GM21825 (cell line): Measurements from ENCODE around the gene FGFR1OP2.

ENCODE experiments used
- ATAC-seq: cut with Tn5 transposase; IDR thresholded peaks from one replicate; pipeline ENCODE4 v1.9.1; 2021; ENCODE audit warnings: mild to moderate bottlenecking, moderate library complexity; ENCODE audit not compliant: unreplicated experiment

The FGFR1OP2 gene

GRCh38 chr12:27000961-27001360 lies 62.7 kb downstream of the FGFR1OP2 start:
- ATAC-seq: no peak

- no peak for ATAC-seq
Measured at GRCh38 chr12:27001663-27002062, 63.4 kb downstream of the FGFR1OP2 start.

GRCh38 chr12:27002141-27002540 lies 63.9 kb downstream of the FGFR1OP2 start:
- no peak for ATAC-seq

GRCh38 chr12:27003421-27004381 lies 65.4 kb downstream of the FGFR1OP2 start:
- no peak for ATAC-seq

- ATAC-seq: no peak
Measured at GRCh38 chr12:27005495-27005894, 67.2 kb downstream of the FGFR1OP2 start.

- no peak for ATAC-seq
Measured at GRCh38 chr12:27006797-27007467, 68.7 kb downstream of the FGFR1OP2 start.

GRCh38 chr12:27008081-27008480 lies 69.8 kb downstream of the FGFR1OP2 start:
- no peak for ATAC-seq

GRCh38 chr12:27009881-27010301 lies 71.6 kb downstream of the FGFR1OP2 start:
- no peak for ATAC-seq

GRCh38 chr12:27012239-27012981 lies 74.1 kb downstream of the FGFR1OP2 start:
- ATAC-seq: no peak

- ATAC-seq: no peak
Measured at GRCh38 chr12:27012982-27013255, 74.6 kb downstream of the FGFR1OP2 start.

GRCh38 chr12:27013611-27014084 lies 75.4 kb downstream of the FGFR1OP2 start:
- ATAC-seq: peak; percentile 21

GRCh38 chr12:27014085-27014858 lies 76.0 kb downstream of the FGFR1OP2 start, which contains the start of gene TM7SF3:
Gene TM7SF3 (minus strand): TSS chr12:27014384. CDS start chr12:27014168, 216 bp downstream.
- peak; percentile 84 for ATAC-seq

- no peak for ATAC-seq
Measured at GRCh38 chr12:27014859-27015729, 76.8 kb downstream of the FGFR1OP2 start.

- ATAC-seq: no peak
Measured at GRCh38 chr12:27015730-27016076, 77.4 kb downstream of the FGFR1OP2 start.
